ENCODE results near the gene AMH. TPM values are rescaled to one million over a fixed set of nuclear protein-coding genes. Genes with fewer than 3 reads are reported as not detected.

AMH gene
- total RNA-seq, 1 experiment from 2014 or later: 42.8 TPM

GRCh38 chr19:2288338-2288817 lies 39.3 kb downstream of the AMH start:
- H3K27me3 ChIP-seq (ENCODE audit: insufficient read depth, low read length): no peaks in the 10 kb centered on the region
- no peak overlapping the region for H2AFZ ChIP-seq (ENCODE audit: low read depth, low read length, poor library complexity, severe bottlenecking)
- ATAC-seq: no peak
- H4K20me1 ChIP-seq (ENCODE audit: insufficient read depth): no peaks in the 10 kb centered on the region
- ChIA-PET CTCF (no interaction called here), POLR2A (no interaction called here), RAD21 (ENCODE audit: low non-redundant PET in 1 of 2, low total read pairs in 2 of 2, uncharacterized antibody in 2 of 2, unreplicated experiment in 2 of 2) (no interaction called here)
- intact Hi-C loops (cut with micrococcal nuclease): no loop called here
- DNase-seq (ENCODE audit: low read depth, low spot score): no peak
- TF ChIP-seq ATF3 (IDR thresholded peaks at IDR 0.05) (no peak), ELF1 (IDR thresholded peaks at IDR 0.05; ENCODE audit: borderline replicate concordance, low read depth) (no peak), JUND (IDR thresholded peaks at IDR 0.05) (no peak), SIN3A (IDR thresholded peaks at IDR 0.05; ENCODE audit: low read depth) (no peak), EZH2 (IDR thresholded peaks at IDR 0.05) (no peak), POLR2AphosphoS5 (IDR thresholded peaks at IDR 0.05; ENCODE audit: low read depth, low read length) (no peak), SP1 (IDR thresholded peaks at IDR 0.05; ENCODE audit: low read depth) (no peak), ZBTB33 (IDR thresholded peaks at IDR 0.05; ENCODE audit: extremely low read depth, insufficient replicate concordance, low read length) (no peak), SRF (IDR thresholded peaks at IDR 0.05; ENCODE audit: low read depth) (no peak), RAD21 (IDR thresholded peaks at IDR 0.05; ENCODE audit: low read depth) (no peak), CBX3 (IDR thresholded peaks at IDR 0.05; ENCODE audit: low read depth) (no peak), EGR1 (IDR thresholded peaks at IDR 0.05; ENCODE audit: low read depth) (no peak), CEBPB (IDR thresholded peaks at IDR 0.05; ENCODE audit: low read depth) (no peak), FOSL1 (IDR thresholded peaks at IDR 0.05; ENCODE audit: low read depth) (no peak), ZNF274 (IDR thresholded peaks at IDR 0.05; ENCODE audit: low read depth, low read length) (no peak), TCF7L2 (IDR thresholded peaks at IDR 0.05; ENCODE audit: borderline replicate concordance, extremely low read depth, insufficient read depth, insufficient read length) (no peak), MAX (IDR thresholded peaks at IDR 0.05) (no peak), YY1 (IDR thresholded peaks at IDR 0.05; ENCODE audit: extremely low read depth, insufficient replicate concordance, low read depth, low read length) (no peak), POLR2A (IDR thresholded peaks at IDR 0.05; ENCODE audit: borderline replicate concordance, extremely low read depth, insufficient read depth, insufficient read length) (no peak), EZH2phosphoT487 (IDR thresholded peaks at IDR 0.05; ENCODE audit: borderline replicate concordance) (no peak)
- H3K36me3 ChIP-seq (ENCODE audit: control insufficient read depth in 1 of 2, insufficient read depth in 2 of 2, low read length in 2 of 2): no peaks in the 10 kb centered on the region
- H3K79me2 ChIP-seq (ENCODE audit: insufficient read depth, low read length): no peaks in the 10 kb centered on the region
- BruUV-seq (replicated peaks): no TSS peak
- H3K9ac ChIP-seq (ENCODE audit: low read length): no peak overlapping the region
- H3K4me1 ChIP-seq (ENCODE audit: control insufficient read depth in 1 of 2, insufficient read depth in 2 of 2, low read length in 2 of 2): no peaks in the 10 kb centered on the region
- no peaks in the 10 kb centered on the region for H3K9me2 ChIP-seq (ENCODE audit: insufficient read depth)
- H3K4me2 ChIP-seq (ENCODE audit: low read length): no peak overlapping the region
- no peak overlapping the region for H3K4me3 ChIP-seq (replicated peaks in 1 of 2; ENCODE audit: low read depth in 1 of 2, low read length in 2 of 2)
- H3K9me3 ChIP-seq (ENCODE audit: control insufficient read depth in 1 of 2, insufficient read depth in 1 of 2, low read depth in 1 of 2, low read length in 2 of 2): no peaks in the 10 kb centered on the region
- no peak overlapping the region for H3K27ac ChIP-seq (ENCODE audit: low read depth, low read length)

Measured in HCT116 (cell line).